ENCODE results near the gene UBE2H.
"Not testable (repeated sequence)": the region's sequence is repeated elsewhere in the genome, so short reads cannot be mapped to it uniquely, and the experiment has no call there.

UBE2H gene

GRCh38 chr7:129870668-129871067, 82.1 kb downstream of the UBE2H start:
- no peak for DNase-seq (ENCODE audit: low spot score)

- no peak for DNase-seq (ENCODE audit: low spot score)
Observed at GRCh38 chr7:129866251-129866650, 86.5 kb downstream of the UBE2H start.

- DNase-seq (ENCODE audit: low spot score) = no peak
Observed at GRCh38 chr7:129865925-129866201, 86.9 kb downstream of the UBE2H start.

- no peak for DNase-seq (ENCODE audit: low spot score)
Observed at GRCh38 chr7:129865093-129865924, 87.5 kb downstream of the UBE2H start.

GRCh38 chr7:129864676-129865075, 88.1 kb downstream of the UBE2H start:
- not testable (repeated sequence) for DNase-seq (ENCODE audit: low spot score)

GRCh38 chr7:129864042-129864441, 88.7 kb downstream of the UBE2H start:
- no peak for DNase-seq (ENCODE audit: low spot score)

GRCh38 chr7:129862682-129863081, 90.1 kb downstream of the UBE2H start:
- DNase-seq (ENCODE audit: low spot score) = no peak

- DNase-seq (ENCODE audit: low spot score) = not testable (repeated sequence)
Observed at GRCh38 chr7:129860784-129861183, 92.0 kb downstream of the UBE2H start.

- no peak for DNase-seq (ENCODE audit: low spot score)
Observed at GRCh38 chr7:129859183-129859582, 93.6 kb downstream of the UBE2H start.

- no peak for DNase-seq (ENCODE audit: low spot score)
Observed at GRCh38 chr7:129858490-129858889, 94.3 kb downstream of the UBE2H start.

GRCh38 chr7:129857313-129857712, 95.4 kb downstream of the UBE2H start:
- DNase-seq (ENCODE audit: low spot score) = no peak

GRCh38 chr7:129855935-129856717, 96.6 kb downstream of the UBE2H start:
- DNase-seq (ENCODE audit: low spot score) = no peak

GRCh38 chr7:129855234-129855673, 97.5 kb downstream of the UBE2H start:
- DNase-seq (ENCODE audit: low spot score) = no peak

- DNase-seq (ENCODE audit: low spot score) = no peak
Observed at GRCh38 chr7:129854401-129854800, 98.4 kb downstream of the UBE2H start.

- no peak for DNase-seq (ENCODE audit: low spot score)
Observed at GRCh38 chr7:129853661-129854268, 99.0 kb downstream of the UBE2H start.

- no peak for DNase-seq (ENCODE audit: low spot score)
Observed at GRCh38 chr7:129851809-129852208, 101.0 kb downstream of the UBE2H start.

GRCh38 chr7:129851174-129851573, 101.6 kb downstream of the UBE2H start:
- no peak for DNase-seq (ENCODE audit: low spot score)

- DNase-seq (ENCODE audit: low spot score) = no peak
Observed at GRCh38 chr7:129848436-129848835, 104.3 kb downstream of the UBE2H start.

GRCh38 chr7:129845972-129846327, 106.8 kb downstream of the UBE2H start:
- DNase-seq (ENCODE audit: low spot score) = peak; percentile 69

- DNase-seq (ENCODE audit: low spot score) = no peak
Observed at GRCh38 chr7:129845178-129845971, 107.4 kb downstream of the UBE2H start.

- no peak for DNase-seq (ENCODE audit: low spot score)
Observed at GRCh38 chr7:129843978-129844840, 108.6 kb downstream of the UBE2H start.

All from COLO829 (cell line).